22Rv1 (cell line): ENCODE measurements around the gene LTBP2.

Experiments used
- CTCF ChIP-seq: fragments of 450-650 bp; IDR thresholded peaks from 2 replicates; pipeline ENCODE4 v1.5.1; 2017; ENCODE audit warnings: mild to moderate bottlenecking
- ZFX ChIP-seq: fragments of 450-650 bp; IDR thresholded peaks from 2 replicates; pipeline ENCODE4 v1.6.1; 2017; ENCODE audit warnings: antibody characterized with exemption, borderline replicate concordance

- TF ChIP-seq CTCF: no peak
- no peak for TF ChIP-seq ZFX
Measured at GRCh38 chr14:74462993-74463392, 149.0 kb downstream of the LTBP2 start.
